H9 (cell line): Measurements from ENCODE around the gene TNP2. TPM values are rescaled to one million over a fixed set of nuclear protein-coding genes. Genes with fewer than 3 reads are reported as not detected.

ENCODE experiments used
- DNase-seq: peaks from one replicate; pipeline ENCODE4 v3.0.0-alpha.2; 2017
- H2AFZ ChIP-seq: one replicate; pipeline ENCODE4 v1.6.1; 2013; ENCODE audit warnings: mild to moderate bottlenecking, low read length, control low read depth, moderate library complexity
- H2AK5ac ChIP-seq: 2 replicates; pipeline ENCODE4 v1.6.1; 2013; ENCODE audit warnings: low read length, control low read depth, mixed read lengths; ENCODE audit not compliant: insufficient read length
- H2BK120ac ChIP-seq: one replicate; pipeline ENCODE4 v1.6.1; 2013; ENCODE audit warnings: low read depth, mild to moderate bottlenecking, low read length, control low read depth, inconsistent platforms; ENCODE audit not compliant: poor library complexity, severe bottlenecking
- H2BK12ac ChIP-seq: 2 replicates; pipeline ENCODE4 v1.6.1; 2013; ENCODE audit warnings: low read length, control low read depth, mixed read lengths, low read depth; ENCODE audit not compliant: insufficient read length
- H2BK15ac ChIP-seq: 2 replicates; pipeline ENCODE4 v1.6.1; 2013; ENCODE audit warnings: low read depth, low read length, control low read depth
- H2BK20ac ChIP-seq: one replicate; pipeline ENCODE4 v1.6.1; 2013; ENCODE audit warnings: low read depth, mild to moderate bottlenecking, low read length, control low read depth, inconsistent platforms; ENCODE audit not compliant: poor library complexity, severe bottlenecking
- H2BK5ac ChIP-seq: 2 replicates; pipeline ENCODE4 v1.6.1; 2013; ENCODE audit warnings: low read length, control low read depth, mixed read lengths; ENCODE audit not compliant: insufficient read length
- H3K14ac ChIP-seq: 2 replicates; pipeline ENCODE4 v1.6.1; 2013; ENCODE audit warnings: low read length, control low read depth; ENCODE audit not compliant: insufficient read depth
- H3K18ac ChIP-seq: 2 replicates; pipeline ENCODE4 v1.6.1; 2013; ENCODE audit warnings: low read depth, mild to moderate bottlenecking, mixed read lengths, low read length, control low read depth; ENCODE audit not compliant: insufficient read length
- H3K23ac ChIP-seq: 2 replicates; pipeline ENCODE4 v1.6.1; 2013; ENCODE audit warnings: low read length, control low read depth, mixed read lengths, low read depth; ENCODE audit not compliant: insufficient read length
- H3K23me2 ChIP-seq: 2 replicates; pipeline ENCODE4 v1.6.1; 2013; ENCODE audit warnings: low read depth, mild to moderate bottlenecking, mixed read lengths, low read length, control low read depth; ENCODE audit not compliant: insufficient read length, poor library complexity, severe bottlenecking
- H3K27ac ChIP-seq: 2 replicates; pipeline ENCODE4 v1.5.1; 2013; ENCODE audit warnings: low read length, control low read depth, mixed read lengths, low read depth; ENCODE audit not compliant: insufficient read length
- H3K27me3 ChIP-seq: 2 replicates; pipeline ENCODE4 v1.6.1; 2013; ENCODE audit warnings: low read length, control low read depth, inconsistent platforms; ENCODE audit not compliant: insufficient read depth
- H3K4ac ChIP-seq: 2 replicates; pipeline ENCODE4 v1.6.1; 2013; ENCODE audit warnings: low read depth, mild to moderate bottlenecking, control low read depth, inconsistent platforms, low read length, moderate library complexity
- H3K4me1 ChIP-seq: 2 replicates; pipeline ENCODE4 v1.6.1; 2013; ENCODE audit warnings: low read length, control low read depth, inconsistent platforms; ENCODE audit not compliant: insufficient read depth
- H3K4me2 ChIP-seq: 2 replicates; pipeline ENCODE4 v1.6.1; 2013; ENCODE audit warnings: low read length, control low read depth, mixed read lengths; ENCODE audit not compliant: insufficient read length, insufficient read depth
- H3K56ac ChIP-seq: 2 replicates; pipeline ENCODE4 v1.6.1; 2013; ENCODE audit warnings: low read depth, mild to moderate bottlenecking, mixed read lengths, low read length, control low read depth; ENCODE audit not compliant: insufficient read length
- H3K79me1 ChIP-seq: 2 replicates; pipeline ENCODE4 v1.6.1; 2013; ENCODE audit warnings: low read depth, mild to moderate bottlenecking, moderate library complexity, low read length, control low read depth, inconsistent platforms; ENCODE audit not compliant: insufficient read depth, poor library complexity, severe bottlenecking
- H3K79me2 ChIP-seq: 2 replicates; pipeline ENCODE4 v1.6.1; 2013; ENCODE audit warnings: low read length, control low read depth, inconsistent platforms; ENCODE audit not compliant: insufficient read depth
- H3K9ac ChIP-seq: 2 replicates; pipeline ENCODE4 v1.6.1; 2013; ENCODE audit warnings: low read length, control low read depth, mixed read lengths; ENCODE audit not compliant: insufficient read length; ENCODE audit errors: extremely low read depth
- H3K9me3 ChIP-seq: one replicate; pipeline ENCODE4 v1.6.1; 2013; ENCODE audit warnings: low read depth, low read length, inconsistent platforms; ENCODE audit not compliant: control insufficient read depth
- H3T11ph ChIP-seq: one replicate; pipeline ENCODE4 v1.6.1; 2013; ENCODE audit warnings: mild to moderate bottlenecking, low read length, control low read depth, inconsistent platforms
- H4K20me1 ChIP-seq: one replicate; pipeline ENCODE4 v1.6.1; 2013; ENCODE audit not compliant: control insufficient read depth, insufficient read length, insufficient read depth
- H4K5ac ChIP-seq: 2 replicates; pipeline ENCODE4 v1.6.1; 2013; ENCODE audit warnings: low read depth, mild to moderate bottlenecking, mixed read lengths, low read length, control low read depth; ENCODE audit not compliant: insufficient read length
- H4K8ac ChIP-seq: replicated peaks from 2 replicates; pipeline ENCODE4 v1.6.1; 2013; ENCODE audit warnings: low read length, control low read depth, mixed read lengths, low read depth; ENCODE audit not compliant: insufficient read length
- H4K91ac ChIP-seq: 2 replicates; pipeline ENCODE4 v1.6.1; 2013; ENCODE audit warnings: low read depth, mild to moderate bottlenecking, moderate library complexity, mixed read lengths, low read length, control low read depth; ENCODE audit not compliant: insufficient read length
- H3K27ac Mint-ChIP-seq, 3 experiments: 2 replicates in 2 of 3; 3 replicates in 1 of 3; pipeline ENCODE4 v1.8.0; 2020 to 2021; ENCODE audit warnings: mixed read lengths in 3 of 3, mild to moderate bottlenecking in 1 of 3, moderate library complexity in 1 of 3
- H3K27me3 Mint-ChIP-seq: 2 replicates; pipeline ENCODE4 v1.8.0; 2021; ENCODE audit warnings: low read depth, mild to moderate bottlenecking, moderate library complexity, mixed read lengths
- H3K36me3 Mint-ChIP-seq, 3 experiments: 2 replicates in 2 of 3; 3 replicates in 1 of 3; pipeline ENCODE4 v1.8.0; 2020 to 2021; ENCODE audit warnings: low read depth in 3 of 3, mixed read lengths in 3 of 3; ENCODE audit not compliant: insufficient read depth in 1 of 3
- H3K4me1 Mint-ChIP-seq, 2 experiments: 2 replicates each; pipeline ENCODE4 v1.8.0; 2020; ENCODE audit warnings: mixed read lengths in 2 of 2
- H3K4me3 Mint-ChIP-seq, 2 experiments: 2 replicates in 1 of 2; 3 replicates in 1 of 2; pipeline ENCODE4 v1.8.0; 2020 to 2021; ENCODE audit warnings: mild to moderate bottlenecking in 2 of 2, mixed read lengths in 2 of 2, moderate library complexity in 1 of 2
- H3K9me3 Mint-ChIP-seq, 2 experiments: 2 replicates in 1 of 2; 3 replicates in 1 of 2; pipeline ENCODE4 v1.8.0; 2020; ENCODE audit warnings: mild to moderate bottlenecking in 2 of 2, mixed read lengths in 2 of 2, moderate library complexity in 1 of 2
- CTCF ChIP-seq: fragments of 200-600 bp; sonication (generic); conservative IDR thresholded peaks from 3 replicates; pipeline ENCODE4 v1.8.0; 2021; ENCODE audit warnings: antibody characterized with exemption, mild to moderate bottlenecking
- WGBS: extraction: QIAGEN DNeasy Blood & Tissue Kit; methylation state at CpG from one replicate; pipeline ENCODE4 v1.1.7; 2013; ENCODE audit warnings: missing lambda C conversion rate, low lambda C conversion rate, mixed read lengths; ENCODE audit not compliant: insufficient read length; ENCODE audit errors: extremely low coverage; 5-methylcytosine and 5-hydroxymethylcytosine counted together
- long read RNA-seq: library from polyadenylated mRNA; unstranded; transcript quantifications from one replicate; pipeline ENCODE4 v2.0.0, GENCODE V29; 2020
- total RNA-seq: library from RNA; stranded (reverse); gene quantifications from 2 replicates; pipeline ENCODE4 v1.2.1, GENCODE V29; 2021

TNP2 gene
- not detected in 2 replicates for total RNA-seq
- long read RNA-seq: 0 reads

- Histone ChIP-seq H2AFZ (no peak within 1 kb of the TSS), H3K4me1 (no peaks in the 10 kb centered on the region), H3K4me2 (no peak within 1 kb of the TSS), H4K20me1 (no peaks in the 10 kb centered on the region), H3K56ac (no peak within 1 kb of the TSS), H3K4ac (no peak within 1 kb of the TSS), H2BK12ac (no peak within 1 kb of the TSS), H3K9ac (no peak within 1 kb of the TSS), H3K18ac (no peak within 1 kb of the TSS), H3K79me1 (no peaks in the 10 kb centered on the region), H3K79me2 (no peaks in the 10 kb centered on the region), H2AK5ac (no peak within 1 kb of the TSS), H3K27me3 (no peaks in the 10 kb centered on the region), H2BK5ac (no peak within 1 kb of the TSS), H3K27ac (no peak within 1 kb of the TSS), H2BK20ac (no peak within 1 kb of the TSS), H4K8ac (no peak within 1 kb of the TSS), H3T11ph (no peak within 1 kb of the TSS), H3K9me3 (no peaks in the 10 kb centered on the region), H2BK120ac (no peak within 1 kb of the TSS), H3K23me2 (no peaks in the 10 kb centered on the region), H3K23ac (no peak within 1 kb of the TSS), H4K5ac (no peak within 1 kb of the TSS), H3K14ac (no peak within 1 kb of the TSS), H2BK15ac (no peak within 1 kb of the TSS), H4K91ac (no peak within 1 kb of the TSS)
- Mint-ChIP-seq H3K4me1 (peaks cover 6 to 7% of the 10 kb centered on the region in 2 experiments), H3K27me3 (peaks cover 2% of the 10 kb centered on the region), H3K9me3 (no peaks in the 10 kb centered on the region; a peak in 1 of 5 replicates), H3K36me3 (no peaks in the 10 kb centered on the region), H3K4me3 (no peak within 1 kb of the TSS), H3K27ac (no peak within 1 kb of the TSS)
- no peak for DNase-seq
- no CpG with 5 or more reads among the region's 11 CpGs for WGBS
- TF ChIP-seq CTCF: no peak
Measured at GRCh38 chr16:11268921-11269375, at the start of gene TNP2. Gene TNP2 (minus strand): TSS chr16:11269325. CDS start chr16:11269262, 63 bp downstream.
